HepG2 (cell line): Measurements from ENCODE around the gene SLC38A3. TPM values are rescaled to one million over a fixed set of nuclear protein-coding genes. Genes with fewer than 3 reads are reported as not detected.

ENCODE experiments used
- ATAC-seq: fragments of 200-7000 bp; cut with Tn5 transposase; 3 replicates; pipeline ENCODE4 v1.9.1; 2020; ENCODE audit warnings: mild to moderate bottlenecking, moderate library complexity
- BruUV-seq: library from RNA; stranded (reverse); fragments of 400-500 nt; replicated peaks from 2 replicates; lab custom pipeline; 2021; lab: Mats Ljungman, UMichigan
- CTCF ChIA-PET: fragments of 300-600 bp; formaldehyde crosslinking; extraction: SDS; loops from one replicate; lab custom pipeline; 2021; ENCODE audit warnings: low total read pairs, inconsistent platforms, low intra/inter-chr PET ratio; lab: Yijun Ruan, JAX
- POLR2A ChIA-PET: fragments of 350-600 bp; sonication (Branson Sonifier 250); formaldehyde crosslinking; loops from one replicate; lab custom pipeline; 2020; ENCODE audit warnings: antibody characterized with exemption, inconsistent platforms; lab: Yijun Ruan, JAX
- DNase-seq: peaks from one replicate; pipeline ENCODE4 v3.0.0-alpha.2; 2015; ENCODE audit warnings: low spot score
- FAIRE-seq: peaks from 3 replicates; lab custom pipeline; 2011; peaks lifted over from hg19 to GRCh38; lab: Jason Lieb, UNC
- H2AFZ ChIP-seq: one replicate; pipeline ENCODE4 v1.6.1; 2011; ENCODE audit warnings: low read length, inconsistent platforms
- H3K27ac ChIP-seq: fragments of 300-600 bp; 3 replicates; pipeline ENCODE4 v1.8.0; 2011; ENCODE audit warnings: mixed run types, mild to moderate bottlenecking, mixed read lengths, low read length, inconsistent platforms; ENCODE audit not compliant: insufficient read depth; ENCODE audit errors: extremely low read length
- H3K27me3 ChIP-seq, 2 experiments: fragments of 200-600 bp in 1 of 2; 2 replicates in 1 of 2; 3 replicates in 1 of 2; pipeline versions ENCODE4 v1.6.0 to v1.8.0; 2011; ENCODE audit warnings: low read length in 2 of 2, mild to moderate bottlenecking in 2 of 2, moderate library complexity in 2 of 2, inconsistent platforms in 1 of 2; ENCODE audit not compliant: insufficient read depth in 2 of 2, control insufficient read depth in 1 of 2
- H3K36me3 ChIP-seq, 2 experiments: fragments of 200-600 bp in 1 of 2; replicated peaks in 1 of 2; 2 replicates in 1 of 2; 3 replicates in 1 of 2; pipeline versions ENCODE4 v1.5.1 to v1.8.0; 2011; ENCODE audit warnings: low read length in 2 of 2, inconsistent platforms in 1 of 2; ENCODE audit not compliant: insufficient read depth in 2 of 2, control insufficient read depth in 1 of 2
- H3K4me1 ChIP-seq: 2 replicates; pipeline ENCODE4 v1.5.1; 2012; ENCODE audit warnings: low read length, inconsistent platforms; ENCODE audit not compliant: insufficient read depth
- H3K4me2 ChIP-seq: 2 replicates; pipeline ENCODE4 v1.6.0; 2011; ENCODE audit warnings: low read depth, low read length, inconsistent platforms
- H3K4me3 ChIP-seq, 3 experiments: fragments of 200-600 bp in 1 of 3; sonication (generic), shearing (Covaris generic) in 1 of 3; replicated peaks in 1 of 3; 2 replicates each; pipeline ENCODE4 v1.5.1; 2011 to 2016; ENCODE audit warnings: low read length in 3 of 3, inconsistent platforms in 2 of 3, low read depth in 2 of 3, mild to moderate bottlenecking in 2 of 3, control low read depth in 1 of 3, mixed read lengths in 1 of 3; ENCODE audit not compliant: insufficient read depth in 1 of 3
- H3K79me2 ChIP-seq: one replicate; pipeline ENCODE4 v1.6.1; 2011; ENCODE audit warnings: low read length, inconsistent platforms; ENCODE audit not compliant: insufficient read depth
- H3K9ac ChIP-seq: 2 replicates; pipeline ENCODE4 v1.6.0; 2011; ENCODE audit warnings: mild to moderate bottlenecking, low read depth, low read length, inconsistent platforms; ENCODE audit not compliant: insufficient read depth
- H3K9me3 ChIP-seq: 2 replicates; pipeline ENCODE4 v1.5.1; 2012; ENCODE audit warnings: mild to moderate bottlenecking, low read length
- H4K20me1 ChIP-seq: 2 replicates; pipeline ENCODE4 v1.6.0; 2011; ENCODE audit warnings: inconsistent platforms, mild to moderate bottlenecking, low read length, moderate library complexity; ENCODE audit not compliant: insufficient read depth
- GATA4 ChIP-seq: sonication (generic); IDR thresholded peaks from 2 replicates; pipeline ENCODE4 v1.6.1; 2016; ENCODE audit warnings: antibody characterized with exemption, low read depth, borderline replicate concordance
- GRHL1 ChIP-seq: sonication (generic); formaldehyde crosslinking; conservative IDR thresholded peaks from 2 replicates; pipeline ENCODE4 v1.8.0; 2022; ENCODE audit warnings: missing genetic modification reagents
- GTF3A ChIP-seq: sonication (generic); formaldehyde crosslinking; conservative IDR thresholded peaks from 2 replicates; pipeline ENCODE4 v1.4.0; 2020; ENCODE audit warnings: mild to moderate bottlenecking, missing genetic modification reagents
- NFIC ChIP-seq: IDR thresholded peaks from 2 replicates; pipeline ENCODE4 v1.6.1; 2012; ENCODE audit warnings: mild to moderate bottlenecking, low read length, inconsistent platforms
- NKX3-1 ChIP-seq: sonication (generic); formaldehyde crosslinking; IDR thresholded peaks from 2 replicates; pipeline ENCODE4 v1.5.0; 2020; ENCODE audit warnings: missing genetic modification reagents
- RBM39 ChIP-seq: fragments of 200-400 bp; formaldehyde crosslinking; IDR thresholded peaks from one replicate; pipeline ENCODE4 v1.6.1; 2018; ENCODE audit warnings: antibody characterized with exemption, mild to moderate bottlenecking, low read depth, low read length; ENCODE audit not compliant: poor library complexity, severe bottlenecking
- SATB2 ChIP-seq: sonication (generic); formaldehyde crosslinking; IDR thresholded peaks from 2 replicates; pipeline ENCODE4 v1.5.0; 2020; ENCODE audit warnings: missing genetic modification reagents
- THRA ChIP-seq: sonication (generic); formaldehyde crosslinking; IDR thresholded peaks from 2 replicates; pipeline ENCODE4 v1.4.0; 2020; ENCODE audit warnings: missing genetic modification reagents, borderline replicate concordance
- ZNF225 ChIP-seq: sonication (generic); formaldehyde crosslinking; IDR thresholded peaks from 2 replicates; pipeline ENCODE4 v1.4.0; 2020; ENCODE audit warnings: mild to moderate bottlenecking, missing genetic modification reagents
- ZNF891 ChIP-seq: sonication (generic); formaldehyde crosslinking; IDR thresholded peaks from 2 replicates; pipeline ENCODE4 v1.5.0; 2020; ENCODE audit warnings: mild to moderate bottlenecking, missing genetic modification reagents
- WGBS: methylation state at CpG from one replicate; pipeline ENCODE4 v1.1.6; 2017; ENCODE audit warnings: low lambda C conversion rate; 5-methylcytosine and 5-hydroxymethylcytosine counted together
- in situ Hi-C: cut with HindIII; loops from 2 replicates; pipeline ENCODE4 v1.10.0; 2017; ENCODE audit warnings: low pct_unique_long_range_greater_than_20kb; ENCODE audit not compliant: extremely low pct_ligation_motif_present
- intact Hi-C: fragments of 100-400 bp; cut with micrococcal nuclease; formaldehyde crosslinking; loops from one replicate; pipeline ENCODE4 v1.10.0; 2022; ENCODE audit not compliant: unreplicated experiment
- polyA plus RNA-seq, 8 experiments: library from polyadenylated mRNA; depleted of rRNA in 3 of 8; stranded (reverse) in 7 of 8; unstranded in 1 of 8; fragments of >200 nt; fragmentation: Illumina TruSeq in 4 of 8; extraction: Trizol in 4 of 8; gene quantifications; 2 replicates each; pipeline versions ENCODE4 v1.2.1 to v1.2.3, GENCODE V29; 2011 to 2016; ENCODE audit warnings: low read depth in 4 of 8, missing spikeins in 1 of 8, mixed read lengths in 1 of 8; ENCODE audit not compliant: insufficient read depth in 1 of 8
- total RNA-seq, 5 experiments: library from RNA; depleted of rRNA; stranded (reverse); fragments of >200 nt; fragmentation: Illumina TruSeq; extraction: Trizol; gene quantifications; 2 replicates each; pipeline ENCODE4 v1.2.3, GENCODE V29; 2016; ENCODE audit warnings: low read depth in 1 of 5

Gene SLC38A3
- total and polyA plus RNA-seq, 2 of the 13 experiments (the other 11 are each of a cell fraction or from before 2014, with no cell fraction given): 29.8 to 164 TPM

- no peak for TF ChIP-seq THRA
- no peak for TF ChIP-seq GRHL1
- no peak for TF ChIP-seq GTF3A
- TF ChIP-seq NKX3-1: no peak
- TF ChIP-seq RBM39: no peak
- no peak for TF ChIP-seq ZNF225 (CRISPR knock-in tag)
- TF ChIP-seq GATA4: no peak
- TF ChIP-seq ZNF891: no peak
Observed at GRCh38 chr3:50241713-50242380, 36.8 kb downstream of the SLC38A3 start (continued).

- H3K4me2 ChIP-seq: no peak overlapping the region
- 100% methylated on average over 1 of the region's 3 CpGs for WGBS
- no peak overlapping the region for H2AFZ ChIP-seq
- no peaks in the 10 kb centered on the region for H3K27me3 ChIP-seq
- POLR2A ChIA-PET: no interaction called here
- CTCF ChIA-PET: no interaction called here
- in situ Hi-C loops: no loop called here
- H3K79me2 ChIP-seq: peaks cover 32% of the 10 kb centered on the region
- ATAC-seq: no peak
- BruUV-seq: no TSS peak
- no peak for TF ChIP-seq SATB2 (CRISPR knock-in tag)
- TF ChIP-seq NFIC: no peak
- TF ChIP-seq, all 625 proteins: peak for 0
- Histone ChIP-seq H3K27ac (no peak overlapping the region), H3K9me3 (no peaks in the 10 kb centered on the region), H3K4me1 (peaks cover 39% of the 10 kb centered on the region), H3K4me3 (no peak overlapping the region), H3K36me3 (0 out of 5 replicates have a peak, but pooled peaks cover 0 to 5% of the 10 kb centered on the region in 2 experiments), H3K9ac (no peak overlapping the region), H4K20me1 (no peaks in the 10 kb centered on the region)
- DNase-seq: no peak
- intact Hi-C loops: no loop called here
- no peak for FAIRE-seq
Observed at GRCh38 chr3:50242381-50242770, 37.3 kb downstream of the SLC38A3 start.
